B cell (primary cell): ENCODE data around the gene CTCF.

Source experiments
- CTCF ChIP-seq: fragments of 200-600 bp; IDR thresholded peaks from one replicate; pipeline ENCODE4 v1.8.0; 2022; ENCODE audit warnings: antibody characterized with exemption, mild to moderate bottlenecking
- EZH2 ChIP-seq: IDR thresholded peaks from 2 replicates; pipeline ENCODE4 v1.6.1; 2012; ENCODE audit warnings: borderline replicate concordance, low read depth, mild to moderate bottlenecking, moderate library complexity, low read length; ENCODE audit not compliant: insufficient read depth, poor library complexity, severe bottlenecking

DNA sequence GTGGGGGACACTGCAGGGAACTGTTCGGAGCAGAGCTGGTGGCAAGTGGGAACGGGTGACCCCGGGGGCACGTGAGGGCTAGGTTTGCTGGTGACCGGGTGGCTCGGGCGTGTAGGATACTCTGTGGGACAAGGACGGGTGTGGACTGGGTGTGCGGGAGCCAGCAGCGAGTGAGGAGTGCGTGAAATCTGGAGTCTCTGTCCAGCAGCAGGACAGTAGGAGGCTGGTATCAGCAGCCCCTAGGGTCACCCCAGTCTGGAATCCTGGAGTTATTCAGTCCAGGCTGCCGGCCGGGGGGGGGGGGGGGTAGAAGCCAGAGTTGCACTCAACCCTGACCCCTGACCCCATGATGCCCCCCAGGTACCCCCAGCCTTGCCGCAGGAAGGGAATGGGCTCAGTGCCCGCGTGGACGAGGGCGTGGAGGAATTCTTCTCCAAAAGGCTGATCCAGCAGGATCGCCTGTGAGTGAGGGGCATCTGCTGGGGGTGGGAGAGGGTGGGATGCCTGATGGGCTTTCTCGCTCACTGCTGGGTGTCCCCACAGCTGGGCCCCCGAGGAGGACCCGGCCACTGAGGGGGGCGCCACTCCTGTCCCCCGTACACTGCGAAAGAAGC is 91.6 kb downstream of the CTCF start:
- no peak for TF ChIP-seq CTCF
- TF ChIP-seq EZH2 = no peak
